Stimulated activated CD4-positive, alpha-beta T cell treated with anti-CD3 and anti-CD28 coated beads, TNF-alpha, amount 100 ng/mL, for 48 hours (primary cell): ENCODE measurements around the gene CREBL2.
"Not testable (repeated sequence)": the region's sequence is repeated elsewhere in the genome, so short reads cannot be mapped to it uniquely, and the experiment has no call there.

Source experiments
- DNase-seq, 3 donors: peaks; one replicate each; pipeline ENCODE4 v3.0.0-alpha.2; 2020; ENCODE audit warnings: low read depth in 3 of 3

Gene CREBL2

DNA sequence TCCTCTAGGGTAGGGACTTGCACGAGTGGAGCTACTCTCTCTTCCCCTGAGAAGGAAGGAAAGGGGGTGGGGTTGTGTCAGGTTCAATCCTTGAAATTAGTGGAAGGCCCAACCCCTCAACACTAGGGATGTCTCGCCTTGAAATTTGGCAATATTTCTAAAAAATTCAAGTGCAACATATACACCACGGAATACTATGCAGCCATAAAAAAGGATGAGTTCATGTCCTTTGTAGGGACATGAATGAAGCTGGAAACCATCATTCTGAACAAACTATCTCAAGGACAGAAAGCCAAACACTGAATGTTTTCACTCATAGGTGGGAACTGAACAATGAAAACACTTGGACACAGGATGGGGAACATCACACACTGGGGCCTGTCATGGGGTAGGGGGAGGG lies 15.1 kb upstream of the CREBL2 start:
- DNase-seq, result not testable (repeated sequence)

DNA sequence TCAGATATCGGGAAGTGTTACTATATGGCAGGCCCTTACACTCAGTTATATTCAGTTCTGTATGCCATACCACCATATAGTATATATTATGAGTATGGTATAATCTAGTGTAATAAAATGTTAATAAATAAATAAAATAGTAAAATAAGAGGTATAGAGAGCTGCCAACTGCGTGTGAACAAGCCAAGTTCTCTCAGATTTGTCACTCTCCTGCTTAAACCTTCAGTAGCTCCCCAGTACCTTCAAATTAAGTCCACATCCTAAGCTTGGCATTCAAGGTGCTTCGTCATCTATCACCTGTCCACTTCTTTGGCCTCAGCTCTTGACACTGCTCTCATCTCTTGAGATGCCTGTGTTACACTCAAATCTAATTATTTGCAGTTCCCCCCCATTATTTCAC lies 12.8 kb upstream of the CREBL2 start:
- DNase-seq, result no peak

GRCh38 chr12:12599750-12600643 lies 11.7 kb upstream of the CREBL2 start:
- no peak for DNase-seq

DNA sequence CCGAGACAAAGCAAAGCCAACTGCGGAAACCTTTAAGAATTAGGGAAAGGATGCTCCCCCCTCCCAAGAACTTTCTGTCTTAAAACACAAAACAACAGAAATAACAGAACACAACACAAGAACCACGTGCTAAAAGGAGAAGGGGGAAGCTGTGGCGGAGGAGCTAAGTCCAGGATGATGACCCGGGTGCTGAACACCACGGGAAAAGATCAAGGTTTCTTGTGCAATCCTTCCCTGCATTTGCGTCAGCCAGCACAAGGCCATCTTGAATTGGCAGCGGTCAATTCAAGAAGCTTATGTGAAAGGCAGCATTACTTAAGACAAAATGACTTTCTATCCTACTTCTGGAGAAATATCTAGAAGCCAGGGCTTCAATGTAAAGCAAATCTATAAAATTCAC lies 11.0 kb upstream of the CREBL2 start:
- no peak for DNase-seq

DNA sequence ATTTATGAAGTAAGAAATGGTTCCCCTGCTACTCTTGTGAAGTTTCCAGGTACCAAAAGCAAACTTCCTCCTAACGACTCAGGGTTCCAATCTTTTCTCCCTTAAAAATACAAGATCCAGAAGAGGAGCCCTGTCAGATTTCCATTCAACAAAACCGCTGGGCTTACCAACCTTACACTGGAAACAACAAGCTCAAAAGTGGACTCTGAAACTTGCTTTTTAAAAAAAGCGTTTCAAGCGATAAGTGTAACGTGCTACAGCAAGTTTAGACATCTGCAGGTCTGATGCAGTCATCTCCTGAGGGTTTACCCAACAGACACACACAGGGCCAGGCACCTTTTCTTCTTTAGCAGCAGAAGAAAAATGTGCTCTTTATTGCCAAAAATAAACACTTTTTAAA lies 6.9 kb upstream of the CREBL2 start:
- DNase-seq, result no peak

GRCh38 chr12:12606781-12607589 lies 4.7 kb upstream of the CREBL2 start:
- no peak for DNase-seq

DNA sequence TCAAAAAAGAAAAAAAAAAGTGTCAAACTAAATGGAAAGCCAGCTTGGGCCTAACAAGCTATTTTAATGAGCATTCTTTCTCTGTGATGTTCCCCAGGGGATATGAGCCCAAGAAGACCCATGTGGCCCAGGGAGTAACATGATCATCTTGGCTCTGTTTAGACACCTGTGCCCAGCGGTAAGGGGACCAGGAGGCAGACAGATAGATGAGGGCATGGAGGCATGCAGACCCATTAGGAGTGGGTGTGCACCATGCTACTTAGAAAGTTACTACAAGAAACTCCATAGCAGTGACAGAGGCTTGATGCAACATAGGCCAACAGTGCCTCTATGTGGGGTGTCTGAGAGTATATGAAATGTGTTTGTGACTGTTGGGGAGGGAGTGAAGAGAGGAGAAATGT lies 3.1 kb upstream of the CREBL2 start:
- no peak for DNase-seq

- no peak for DNase-seq
Measured at GRCh38 chr12:12609692-12610091, 2.0 kb upstream of the CREBL2 start.

- no peak for DNase-seq
Measured at GRCh38 chr12:12610711-12611110, 965 bp upstream of the CREBL2 start.

DNA sequence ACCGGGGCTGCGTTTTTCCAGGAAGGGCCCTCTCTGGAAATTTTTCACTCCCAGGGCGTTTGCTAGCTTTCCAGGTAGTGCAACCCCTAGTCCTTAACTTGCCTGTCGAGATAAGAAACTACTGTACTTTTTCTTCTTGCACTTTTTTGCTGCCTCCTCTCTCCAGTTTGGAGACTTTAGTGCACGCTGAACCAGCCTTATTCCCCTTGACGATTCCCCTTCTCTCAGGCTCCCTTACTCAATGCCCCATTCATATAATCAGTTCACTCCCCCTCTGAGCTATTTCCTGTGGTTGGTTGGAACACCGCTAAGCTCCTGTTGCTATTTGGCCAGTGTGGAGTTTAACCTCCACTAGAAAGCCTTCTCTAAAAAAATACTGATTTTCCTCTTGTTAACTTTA lies 682 bp downstream of the CREBL2 start:
- no peak for DNase-seq

GRCh38 chr12:12613344-12613743 lies 1.7 kb downstream of the CREBL2 start:
- no peak for DNase-seq

DNA sequence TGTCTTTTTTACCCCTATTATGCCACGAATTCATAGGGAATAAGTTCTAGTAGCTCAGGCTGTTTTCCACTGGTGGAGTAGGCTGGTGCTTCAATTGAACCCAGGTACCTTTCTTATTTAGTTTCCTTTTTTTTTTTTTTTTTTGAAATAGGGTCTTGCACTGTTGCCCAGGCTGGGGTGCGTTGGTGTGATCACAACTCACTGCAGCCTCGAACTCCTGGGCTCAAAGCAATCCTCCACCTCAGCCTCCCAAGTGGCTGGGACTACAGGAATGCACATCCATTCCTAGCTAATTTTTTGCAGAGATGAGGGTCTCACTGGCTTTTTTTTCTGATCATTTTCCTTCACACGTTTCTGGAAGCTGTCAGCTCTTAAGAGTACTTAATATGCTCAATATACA lies 2.7 kb downstream of the CREBL2 start:
- DNase-seq, result no peak

GRCh38 chr12:12616512-12617310 lies 5.0 kb downstream of the CREBL2 start:
- DNase-seq, result no peak

DNA sequence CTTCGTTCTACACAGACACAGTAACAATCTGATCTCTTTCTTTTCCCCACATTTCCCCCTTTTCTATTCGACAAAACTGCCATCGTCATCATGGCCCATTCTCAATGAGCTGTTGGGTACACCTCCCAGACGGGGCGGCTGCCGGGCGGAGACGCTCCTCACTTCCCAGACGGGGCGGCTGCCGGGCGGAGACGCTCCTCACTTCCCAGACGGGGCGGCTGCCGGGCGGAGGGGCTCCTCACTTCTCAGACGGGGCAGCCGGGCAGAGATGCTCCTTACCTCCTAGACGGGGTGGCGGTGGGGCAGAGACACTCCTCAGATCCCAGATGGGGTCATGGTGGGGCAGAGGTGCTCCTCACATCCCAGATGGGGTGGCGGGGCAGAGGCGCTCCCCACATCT lies 6.4 kb downstream of the CREBL2 start:
- DNase-seq, result not testable (repeated sequence)

- DNase-seq, result no peak
Measured at GRCh38 chr12:12620730-12621315, 9.1 kb downstream of the CREBL2 start.

- DNase-seq, result no peak
Measured at GRCh38 chr12:12622418-12622817, 10.7 kb downstream of the CREBL2 start.

GRCh38 chr12:12624498-12624992 lies 12.9 kb downstream of the CREBL2 start:
- no peak for DNase-seq

- no peak for DNase-seq
Measured at GRCh38 chr12:12626471-12626870, 14.8 kb downstream of the CREBL2 start.

GRCh38 chr12:12627308-12627827 lies 15.7 kb downstream of the CREBL2 start:
- DNase-seq, result no peak

DNA sequence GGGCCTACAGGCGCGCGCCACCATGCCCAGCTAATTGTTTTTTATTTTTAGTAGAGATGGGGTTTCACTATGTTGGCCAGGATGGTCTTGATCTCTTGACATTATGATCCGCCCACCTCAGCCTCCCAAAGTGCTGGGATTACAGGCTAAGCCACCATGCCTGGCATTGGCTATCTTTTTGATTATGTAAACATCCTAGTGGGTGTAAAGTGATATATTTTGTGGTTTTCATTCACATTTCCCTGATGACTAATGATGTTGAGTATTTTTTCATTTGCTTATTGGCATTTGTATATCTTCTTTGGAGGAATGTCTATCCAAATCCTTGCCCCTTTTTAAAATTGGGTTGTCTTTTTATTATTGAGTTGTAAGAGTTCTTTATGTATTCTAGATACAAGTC lies 16.3 kb downstream of the CREBL2 start:
- no peak for DNase-seq

- DNase-seq, result no peak
Measured at GRCh38 chr12:12630850-12631249, 19.2 kb downstream of the CREBL2 start.
